Measurements from ENCODE around the gene GDI1. TPM values are rescaled to one million over a fixed set of nuclear protein-coding genes. Genes with fewer than 3 reads are reported as not detected.
A peak's percentile ranks its signal among the peaks of the same experiment; 100 is the strongest.

Gene GDI1
- total and polyA plus RNA-seq, 9 of the 15 experiments (the other 6 are each of a cell fraction or from before 2014, with no cell fraction given) = 0.97 to 82.6 (median 37.5) TPM

- TF ChIP-seq, protein P1, sequence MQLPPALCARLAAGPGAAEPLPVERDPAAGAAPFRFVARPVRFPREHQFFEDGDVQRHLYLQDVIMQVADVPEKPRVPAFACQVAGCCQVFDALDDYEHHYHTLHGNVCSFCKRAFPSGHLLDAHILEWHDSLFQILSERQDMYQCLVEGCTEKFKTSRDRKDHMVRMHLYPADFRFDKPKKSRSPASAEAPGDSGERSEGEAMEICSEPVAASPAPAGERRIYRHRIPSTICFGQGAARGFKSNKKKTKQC (CRISPR knock-in tag; IDR thresholded peaks at IDR 0.05) = peak; percentile 75
- TF ChIP-seq CHD2 (IDR thresholded peaks at IDR 0.05; ENCODE audit: low read depth, low read length) (peak; percentile 42; the same call in 1 of the 2 replicates), FOXA3 (CRISPR knock-in tag; conservative IDR thresholded peaks at IDR 0.05 in 1 of 2, IDR thresholded peaks at IDR 0.05 in 1 of 2) (no peak), ZNF282 (CRISPR knock-in tag; IDR thresholded peaks at IDR 0.05) (no peak), ZBTB7A (IDR thresholded peaks at IDR 0.05; ENCODE audit: borderline replicate concordance, control insufficient read depth, low read depth, low read length) (no peak), LEF1 (IDR thresholded peaks at IDR 0.05) (0 out of 2 replicates have a peak, but pooled peaks have one; percentile 12), THRAP3 (IDR thresholded peaks at IDR 0.05; ENCODE audit: borderline replicate concordance) (no peak), HMGXB4 (CRISPR knock-in tag; IDR thresholded peaks at IDR 0.05) (no peak; the same call in 1 of the 2 replicates), ZNF586 (CRISPR knock-in tag; conservative IDR thresholded peaks at IDR 0.05) (no peak), SMAD4 (CRISPR knock-in tag; conservative IDR thresholded peaks at IDR 0.05) (no peak), ZNF830 (CRISPR knock-in tag; IDR thresholded peaks at IDR 0.05) (no peak), ZBTB1 (CRISPR knock-in tag; IDR thresholded peaks at IDR 0.05; ENCODE audit: borderline replicate concordance, low read depth) (no peak; the same call in 1 of the 2 replicates), ZSCAN29 (IDR thresholded peaks at IDR 0.05) (no peak), RBM15 (IDR thresholded peaks at IDR 0.05; ENCODE audit: insufficient read depth, low read length) (no peak), BDP1 (IDR thresholded peaks at IDR 0.05; ENCODE audit: insufficient read depth, insufficient read length) (no peak), GATAD2A (IDR thresholded peaks at IDR 0.05) (0 out of 2 replicates have a peak, but pooled peaks have one; percentile 50), FOXP4 (CRISPR knock-in tag; IDR thresholded peaks at IDR 0.05; ENCODE audit: borderline replicate concordance) (peak; percentile 83), ZBTB8A (IDR thresholded peaks at IDR 0.05; ENCODE audit: partially characterized antibody) (no peak), RB1 (IDR thresholded peaks at IDR 0.05; ENCODE audit: low read depth) (peak; percentile 34), TAF1 (IDR thresholded peaks at IDR 0.05; ENCODE audit: control insufficient read depth, extremely low read depth, insufficient read depth, low read length, severe bottlenecking) (peak; percentile 100), ATF2 (CRISPR knock-in tag; IDR thresholded peaks at IDR 0.05) (no peak), ZNF717 (CRISPR knock-in tag; IDR thresholded peaks at IDR 0.05) (no peak)
- TF ChIP-seq, protein P2, sequence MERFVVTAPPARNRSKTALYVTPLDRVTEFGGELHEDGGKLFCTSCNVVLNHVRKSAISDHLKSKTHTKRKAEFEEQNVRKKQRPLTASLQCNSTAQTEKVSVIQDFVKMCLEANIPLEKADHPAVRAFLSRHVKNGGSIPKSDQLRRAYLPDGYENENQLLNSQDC (CRISPR knock-in tag; IDR thresholded peaks at IDR 0.05) = 0 out of 2 replicates have a peak, but pooled peaks have one; percentile 70
Measured at GRCh38 chrX:154397888-154398667, 38.9 kb upstream of the GDI1 start, which contains the start of gene RPL10 (continued).
